Stimulated activated CD8-positive, alpha-beta memory T cell treated with anti-CD3 and anti-CD28 coated beads, Interleukin-15, amount 100 ng/mL, for 24 hours (primary cell): ENCODE data around the gene FAM221A.
"Not testable (repeated sequence)": the region's sequence is repeated elsewhere in the genome, so short reads cannot be mapped to it uniquely, and the experiment has no call there.

Experiments used
- DNase-seq: peaks from one replicate; pipeline ENCODE4 v3.0.0-alpha.2; 2020; ENCODE audit warnings: low read depth

Gene FAM221A

DNA sequence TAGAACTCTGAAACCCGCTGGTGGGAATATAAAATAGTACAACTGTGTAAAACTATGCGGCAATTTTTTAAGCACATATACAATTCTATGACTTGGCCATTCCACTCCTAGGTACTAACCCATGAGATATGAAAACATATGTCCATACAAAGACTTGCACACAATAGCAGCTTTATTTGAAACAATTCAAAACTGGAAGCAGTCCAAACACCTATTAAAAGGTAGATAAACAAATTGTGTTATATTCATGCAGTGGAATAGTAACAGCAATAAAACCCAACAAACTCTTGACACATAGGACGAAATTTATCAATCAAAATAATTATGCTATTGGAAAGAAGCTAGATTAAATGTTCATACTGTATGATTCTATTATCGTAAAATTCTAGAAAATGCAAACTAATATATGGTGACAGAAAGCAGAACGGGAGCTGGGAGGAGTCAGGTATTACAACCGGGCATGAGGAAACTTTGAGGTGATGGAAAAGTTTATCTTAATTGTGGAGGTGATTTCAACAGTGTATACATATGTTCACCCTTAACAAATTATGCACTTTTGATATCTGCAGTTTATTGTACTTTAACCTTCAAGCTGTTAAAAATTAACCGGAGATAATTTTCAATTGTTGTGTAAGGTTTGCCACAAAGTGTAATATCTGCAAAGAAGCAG is 29.2 kb downstream of the FAM221A start:
- no peak for DNase-seq

DNA sequence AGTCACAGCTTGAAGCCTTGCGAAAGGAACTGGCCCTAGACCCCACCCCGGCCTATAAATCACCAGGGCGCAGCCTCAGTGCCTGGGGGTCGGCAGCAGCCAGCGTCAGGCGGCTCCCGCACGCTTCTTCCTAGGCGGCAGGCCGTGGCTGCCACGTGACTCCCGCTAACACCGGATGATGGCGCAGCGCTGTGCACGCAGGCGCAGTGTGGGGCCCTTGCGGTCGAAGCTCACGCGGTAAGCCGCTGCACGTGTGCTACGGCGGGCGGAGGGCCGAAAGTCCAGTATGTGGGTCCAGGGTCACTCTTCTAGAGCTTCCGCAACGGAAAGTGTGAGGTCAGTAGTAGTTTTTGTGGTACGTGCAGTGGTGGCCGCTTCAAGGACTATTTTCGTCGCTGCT is 30.0 kb downstream of the FAM221A start, which contains the start of gene STK31:
STK31 (plus strand) TSS at position 220 of the 400 bp plus-strand sequence; CDS start at position 287, 67 bp downstream.
- no peak for DNase-seq

DNA sequence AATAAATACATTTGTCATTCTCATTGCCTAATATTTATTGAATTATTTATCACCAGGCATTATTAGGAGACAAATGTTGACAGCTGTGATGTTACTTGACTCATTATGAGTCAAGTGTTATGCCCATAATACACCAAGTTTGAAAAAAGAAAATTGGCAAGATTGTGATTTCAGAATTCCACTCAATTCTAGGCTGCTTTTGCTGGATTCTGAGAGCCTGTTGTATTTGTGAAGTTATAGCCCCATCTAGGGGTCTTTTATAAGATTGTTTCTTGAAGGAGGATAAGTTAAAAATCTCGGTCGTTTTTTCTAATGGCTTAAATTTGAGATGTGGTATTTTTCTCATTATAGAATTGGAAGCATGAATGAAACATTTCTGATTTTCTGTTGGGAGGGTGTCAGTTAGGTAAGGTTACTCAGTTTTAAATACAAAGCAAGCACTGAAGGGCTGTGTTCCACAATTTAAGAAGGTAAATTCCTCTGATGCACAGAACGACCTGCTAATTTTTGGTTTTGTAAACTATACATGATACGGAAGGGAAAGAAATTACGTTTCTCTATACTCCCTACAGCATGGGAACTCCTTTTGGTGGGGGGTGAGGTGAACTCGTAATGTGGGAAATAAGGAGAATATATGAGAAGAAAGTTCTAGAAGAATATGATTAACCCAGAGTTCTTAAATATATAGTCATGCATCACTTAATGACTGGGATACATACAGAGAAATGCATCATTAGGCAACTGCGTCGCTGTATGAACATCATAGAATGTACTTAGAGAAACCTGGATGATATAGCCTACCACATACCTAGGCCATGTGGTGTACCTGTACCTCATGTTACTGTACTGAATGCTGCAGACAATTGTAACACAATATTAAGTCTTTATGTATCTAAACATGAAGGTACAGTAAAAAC is 32.6 kb downstream of the FAM221A start:
- no peak for DNase-seq

DNA sequence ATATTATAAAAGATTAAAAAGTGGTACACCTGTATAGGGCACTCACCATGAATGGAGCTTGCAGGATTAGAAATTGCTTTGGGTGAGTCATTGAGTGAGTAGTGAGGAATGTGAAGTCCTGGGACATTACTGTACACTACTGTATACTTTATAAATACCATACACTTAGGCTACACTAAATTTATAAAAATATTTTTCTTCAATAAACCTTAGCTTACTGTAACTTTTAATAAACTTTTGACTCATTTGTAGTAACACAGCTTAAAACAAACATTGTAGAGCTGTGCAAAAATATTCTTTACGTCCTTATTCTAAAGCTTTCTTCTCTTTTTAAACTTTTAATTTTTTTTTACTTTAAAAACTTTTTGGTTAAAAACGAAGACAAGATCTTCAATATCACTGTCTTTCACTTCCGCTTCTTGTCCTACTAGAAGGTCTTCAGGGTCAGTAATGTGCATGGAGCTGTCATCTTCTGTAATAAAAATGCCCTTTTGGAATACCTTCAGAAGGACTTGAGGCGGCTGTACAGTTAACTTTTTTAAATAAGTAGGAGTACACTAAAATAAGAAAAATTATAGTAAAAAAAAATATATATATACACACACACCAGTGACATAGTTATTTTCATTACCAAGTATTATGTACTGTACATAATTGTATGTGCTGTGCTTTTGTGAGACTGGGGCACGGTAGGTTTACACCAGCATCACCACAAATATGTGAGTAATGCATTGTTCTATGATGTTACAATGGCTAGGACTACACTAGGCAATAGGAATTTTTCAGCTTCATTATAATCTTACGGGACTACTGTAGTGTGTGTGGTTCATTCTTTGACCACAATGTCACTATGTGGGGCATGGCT is 33.5 kb downstream of the FAM221A start:
- no peak for DNase-seq

DNA sequence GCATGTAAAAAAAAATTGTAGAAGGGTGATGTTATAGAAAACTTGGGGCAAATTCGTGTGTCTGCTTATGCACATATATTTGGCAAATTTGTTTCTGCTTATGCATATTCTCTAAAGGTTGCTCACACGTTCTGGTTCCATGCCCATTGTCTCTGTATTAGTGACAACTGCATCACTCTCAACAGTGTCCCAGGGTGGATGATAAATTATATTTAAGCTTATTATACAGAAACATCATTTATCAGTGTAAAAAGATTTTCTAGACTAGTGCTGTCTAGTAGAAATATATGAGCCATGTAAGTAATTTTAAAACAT is 34.1 kb downstream of the FAM221A start:
- no peak for DNase-seq

DNA sequence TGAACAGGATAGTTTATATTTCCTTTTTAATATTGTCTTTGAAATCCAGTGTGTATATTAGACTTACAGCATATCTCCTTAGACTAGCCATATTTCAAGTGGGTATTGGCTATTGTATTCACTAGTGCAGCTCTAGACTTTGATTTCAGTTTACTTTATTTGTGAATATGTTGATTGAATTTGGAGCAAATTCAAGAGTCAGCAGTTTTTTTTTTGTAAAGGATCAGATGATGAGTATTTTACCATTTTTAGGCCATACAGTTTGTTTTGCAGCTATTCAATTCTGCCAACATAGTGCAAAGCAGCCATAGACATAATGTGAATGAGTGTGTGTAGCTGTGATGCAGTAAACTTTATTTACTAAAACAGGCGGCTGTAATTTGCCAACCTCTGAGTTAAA is 34.6 kb downstream of the FAM221A start:
- no peak for DNase-seq

DNA sequence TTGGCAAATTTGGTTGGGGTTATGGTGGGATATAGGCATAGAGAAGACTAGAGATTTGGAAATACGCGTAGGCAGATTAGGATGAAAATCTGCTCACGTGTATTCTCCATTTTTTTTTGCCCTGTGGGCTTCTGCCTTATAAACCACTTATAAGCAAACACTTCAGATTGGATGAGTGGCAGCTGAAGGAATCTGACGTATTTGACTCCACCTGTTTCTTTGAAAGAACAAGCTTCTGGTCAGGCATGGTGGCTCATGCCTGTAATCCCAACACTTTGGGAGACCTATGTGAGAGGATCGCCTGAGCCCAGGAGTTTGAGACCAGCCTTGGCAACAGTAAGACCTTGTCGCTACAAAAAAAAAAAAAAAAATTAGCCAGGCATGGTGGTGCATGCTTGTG is 35.1 kb downstream of the FAM221A start:
- DNase-seq, result no peak

DNA sequence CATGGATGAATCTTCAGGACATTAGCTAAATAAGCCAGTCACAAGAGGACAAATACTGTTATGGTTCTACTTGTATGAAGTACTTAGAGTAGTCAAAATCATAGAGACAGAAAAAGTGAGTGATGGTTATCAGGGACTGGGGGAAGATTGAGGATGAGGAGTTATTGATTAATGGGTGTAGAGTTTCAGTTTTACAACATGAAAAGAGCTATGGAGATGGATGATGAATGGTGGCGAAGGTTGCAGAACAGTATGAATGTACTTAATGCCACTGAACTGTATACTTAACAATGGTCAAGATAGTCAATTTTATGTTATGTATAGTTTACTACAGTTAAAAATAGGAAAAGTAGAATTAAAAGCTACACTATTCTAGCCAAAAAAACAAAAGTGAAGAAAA is 37.8 kb downstream of the FAM221A start:
- DNase-seq, result no peak

DNA sequence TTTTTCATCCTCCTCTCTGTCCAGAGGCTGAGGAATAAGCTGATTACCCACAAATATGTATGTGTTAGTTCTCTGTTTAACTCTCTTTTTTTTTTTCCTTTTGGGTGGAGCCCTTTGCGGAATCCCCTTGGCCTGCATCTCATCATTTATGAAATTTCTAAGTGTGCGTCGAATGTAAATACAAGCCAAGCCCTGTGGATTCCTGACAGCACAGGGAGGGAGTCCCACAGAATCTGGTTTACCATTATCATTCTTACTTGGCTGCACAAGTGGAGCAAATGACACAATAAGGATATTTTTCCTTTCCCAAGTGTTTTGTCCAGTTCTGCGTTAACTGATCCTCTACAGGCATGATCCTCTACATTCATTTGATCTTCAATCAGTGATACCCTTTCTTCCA is 41.5 kb downstream of the FAM221A start:
- DNase-seq, result no peak

DNA sequence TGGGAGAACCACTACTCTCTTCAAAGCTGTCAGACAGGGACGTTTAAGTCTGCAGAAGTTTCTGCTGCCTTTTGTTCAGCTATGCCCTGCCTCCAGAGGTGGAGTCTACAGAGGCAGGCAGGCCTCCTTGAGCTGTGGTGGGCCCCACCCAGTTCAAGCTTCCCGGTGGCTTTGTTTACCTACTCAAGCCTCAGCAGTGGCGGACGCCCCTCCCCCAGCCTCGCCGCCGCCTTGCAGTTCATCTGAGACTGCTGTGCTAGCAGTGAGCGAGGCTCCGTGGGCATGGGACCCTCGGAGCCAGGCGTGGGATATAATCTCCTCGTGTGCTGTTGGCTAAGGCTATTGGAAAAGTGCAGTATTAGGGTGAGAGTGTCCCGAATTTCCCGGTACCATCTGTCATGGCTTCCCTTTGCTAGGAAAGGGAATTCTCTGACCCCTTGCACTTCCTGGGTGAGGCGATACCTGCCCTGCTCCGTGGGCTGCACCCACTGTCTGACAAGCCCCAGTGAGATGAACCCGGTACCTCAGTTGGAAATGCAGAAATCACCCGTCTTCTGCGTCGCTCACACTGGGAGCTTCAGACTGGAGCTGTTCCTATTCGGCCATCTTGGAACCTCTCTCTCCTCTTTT is 42.7 kb downstream of the FAM221A start:
- DNase-seq, result not testable (repeated sequence)

DNA sequence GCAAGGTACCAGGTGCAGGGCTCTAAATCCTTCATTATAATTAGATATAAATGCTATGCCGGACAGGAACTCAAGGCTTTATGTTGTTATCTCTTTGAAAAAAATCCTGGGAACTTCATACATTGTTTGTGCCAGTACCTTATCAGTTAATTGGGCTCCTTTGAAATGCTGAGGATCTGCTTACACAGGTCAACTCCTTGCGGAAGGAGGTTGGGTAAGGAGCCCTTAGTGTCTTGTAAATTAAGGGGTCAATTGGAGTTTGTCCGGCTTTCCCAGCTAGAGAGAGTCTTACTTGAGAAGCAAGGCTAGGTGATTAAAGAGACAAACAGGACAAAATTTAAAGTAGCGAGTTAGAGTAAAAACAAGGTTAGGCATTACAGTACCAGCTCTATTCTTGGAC is 44.1 kb downstream of the FAM221A start:
- not testable (repeated sequence) for DNase-seq

DNA sequence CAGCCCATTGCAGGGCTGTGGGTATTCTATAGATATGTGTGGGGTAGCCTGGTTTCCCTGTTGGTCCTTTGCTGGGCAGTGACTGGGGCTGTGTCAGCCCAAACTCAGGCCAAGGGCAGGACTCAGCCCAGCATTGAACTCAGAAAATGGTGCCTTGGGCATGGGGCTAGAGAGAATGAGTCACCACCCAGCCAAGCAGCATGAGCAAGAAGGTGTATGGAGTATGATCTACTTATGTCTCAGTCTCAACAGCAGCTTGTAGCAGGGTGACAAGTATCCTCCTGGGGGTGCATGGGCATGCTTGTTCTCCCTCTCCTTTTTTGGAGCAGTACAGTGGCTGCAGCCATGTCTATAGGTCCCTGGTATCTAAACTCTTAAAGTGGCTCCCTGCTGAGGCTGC is 62.1 kb downstream of the FAM221A start:
- DNase-seq, result no peak

DNA sequence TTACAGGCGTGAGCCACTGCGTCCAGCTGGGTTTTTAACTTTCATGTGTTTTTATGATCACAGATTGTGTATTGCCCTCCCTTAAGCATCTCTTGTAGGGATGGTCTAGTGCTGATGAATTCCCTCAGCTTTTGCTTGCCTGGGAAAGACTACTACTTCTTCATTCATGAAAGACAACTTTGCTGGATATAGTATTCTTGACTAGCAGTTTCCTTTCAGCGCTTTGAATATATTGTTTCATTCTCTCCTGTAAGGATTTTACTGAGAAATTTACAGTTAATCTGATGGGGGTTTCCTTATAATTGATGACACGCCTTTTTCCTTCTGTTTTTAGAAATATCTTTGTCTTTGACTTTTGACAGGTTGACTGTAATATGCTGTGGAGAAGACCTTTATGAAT is 63.2 kb downstream of the FAM221A start:
- no peak for DNase-seq

DNA sequence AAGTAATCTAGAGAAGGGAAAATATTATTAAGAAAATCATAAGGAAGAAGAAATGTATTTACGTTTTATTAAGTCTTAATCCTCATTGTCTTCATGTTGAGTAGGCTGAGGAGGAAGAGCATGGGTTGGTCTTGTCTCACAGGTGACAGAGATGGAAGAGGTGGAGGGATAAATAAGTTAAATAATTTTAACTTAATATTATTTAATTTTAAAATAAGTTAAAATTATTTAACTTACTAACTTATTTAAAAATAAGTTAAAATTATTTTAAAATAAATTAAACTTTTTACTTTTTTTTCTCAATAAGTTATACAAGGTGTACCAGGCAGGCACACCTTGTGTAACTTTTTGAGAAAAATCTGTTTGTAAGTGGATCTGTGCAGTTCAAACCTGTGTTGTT is 66.6 kb downstream of the FAM221A start:
- DNase-seq, result no peak

DNA sequence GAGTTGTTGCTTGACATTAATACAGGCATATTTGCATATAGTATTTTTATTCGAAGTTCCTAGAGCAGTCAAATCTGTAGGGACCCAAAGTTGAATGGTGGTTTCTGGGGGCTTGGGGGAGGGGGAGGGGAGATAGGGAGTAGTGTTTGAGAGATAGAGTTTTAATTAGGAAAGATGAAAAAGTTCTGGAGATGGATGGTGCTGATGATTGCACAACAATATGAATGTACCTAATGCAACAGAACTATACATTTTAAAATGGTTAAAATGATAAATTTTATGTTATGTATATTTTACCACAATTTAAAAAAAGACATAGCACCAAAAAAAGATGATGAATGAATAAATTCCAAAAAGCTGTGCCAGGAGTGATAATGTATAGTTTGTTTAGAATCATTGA is 71.9 kb downstream of the FAM221A start:
- DNase-seq, result no peak
